GM18498 (cell line): ENCODE measurements around the gene KRTAP5-3.

Experiments
- ATAC-seq: cut with Tn5 transposase; IDR thresholded peaks from one replicate; pipeline ENCODE4 v1.9.1; 2021; ENCODE audit warnings: mild to moderate bottlenecking, moderate library complexity; ENCODE audit not compliant: unreplicated experiment

KRTAP5-3 gene

GRCh38 chr11:1643146-1643690 is 35.0 kb upstream of the KRTAP5-3 start:
- ATAC-seq, result no peak

GRCh38 chr11:1642288-1643145 is 34.3 kb upstream of the KRTAP5-3 start:
- ATAC-seq, result no peak

- ATAC-seq, result no peak
Observed at GRCh38 chr11:1641096-1641495, 32.8 kb upstream of the KRTAP5-3 start.

- no peak for ATAC-seq
Observed at GRCh38 chr11:1640076-1640946, 32.0 kb upstream of the KRTAP5-3 start.

- no peak for ATAC-seq
Observed at GRCh38 chr11:1639666-1640065, 31.4 kb upstream of the KRTAP5-3 start.

- no peak for ATAC-seq
Observed at GRCh38 chr11:1639102-1639620, 30.9 kb upstream of the KRTAP5-3 start.

GRCh38 chr11:1638344-1638743 is 30.1 kb upstream of the KRTAP5-3 start:
- ATAC-seq, result no peak

- ATAC-seq, result no peak
Observed at GRCh38 chr11:1637628-1638027, 29.4 kb upstream of the KRTAP5-3 start.

- ATAC-seq, result no peak
Observed at GRCh38 chr11:1636291-1636950, 28.2 kb upstream of the KRTAP5-3 start.

GRCh38 chr11:1633864-1634263 is 25.6 kb upstream of the KRTAP5-3 start:
- no peak for ATAC-seq

- ATAC-seq, result no peak
Observed at GRCh38 chr11:1632053-1632714, 23.9 kb upstream of the KRTAP5-3 start.

GRCh38 chr11:1631066-1631568 is 22.9 kb upstream of the KRTAP5-3 start:
- ATAC-seq, result no peak

GRCh38 chr11:1630271-1630670 is 22.0 kb upstream of the KRTAP5-3 start:
- no peak for ATAC-seq

- ATAC-seq, result no peak
Observed at GRCh38 chr11:1629326-1630185, 21.3 kb upstream of the KRTAP5-3 start, which contains the start of gene KRTAP5-5. Gene KRTAP5-5, plus strand, starts transcription at chr11:1629775. Its CDS starts 66 bp downstream, at chr11:1629841.

GRCh38 chr11:1628506-1629325 is 20.5 kb upstream of the KRTAP5-3 start:
- no peak for ATAC-seq

GRCh38 chr11:1625541-1625940 is 17.3 kb upstream of the KRTAP5-3 start:
- no peak for ATAC-seq

GRCh38 chr11:1624621-1625020 is 16.4 kb upstream of the KRTAP5-3 start:
- no peak for ATAC-seq

- no peak for ATAC-seq
Observed at GRCh38 chr11:1623716-1624115, 15.5 kb upstream of the KRTAP5-3 start.
